ENCODE measurements around the gene TBC1D22A.
A peak's percentile ranks its signal among the peaks of the same experiment; 100 is the strongest.

Gene TBC1D22A

DNA sequence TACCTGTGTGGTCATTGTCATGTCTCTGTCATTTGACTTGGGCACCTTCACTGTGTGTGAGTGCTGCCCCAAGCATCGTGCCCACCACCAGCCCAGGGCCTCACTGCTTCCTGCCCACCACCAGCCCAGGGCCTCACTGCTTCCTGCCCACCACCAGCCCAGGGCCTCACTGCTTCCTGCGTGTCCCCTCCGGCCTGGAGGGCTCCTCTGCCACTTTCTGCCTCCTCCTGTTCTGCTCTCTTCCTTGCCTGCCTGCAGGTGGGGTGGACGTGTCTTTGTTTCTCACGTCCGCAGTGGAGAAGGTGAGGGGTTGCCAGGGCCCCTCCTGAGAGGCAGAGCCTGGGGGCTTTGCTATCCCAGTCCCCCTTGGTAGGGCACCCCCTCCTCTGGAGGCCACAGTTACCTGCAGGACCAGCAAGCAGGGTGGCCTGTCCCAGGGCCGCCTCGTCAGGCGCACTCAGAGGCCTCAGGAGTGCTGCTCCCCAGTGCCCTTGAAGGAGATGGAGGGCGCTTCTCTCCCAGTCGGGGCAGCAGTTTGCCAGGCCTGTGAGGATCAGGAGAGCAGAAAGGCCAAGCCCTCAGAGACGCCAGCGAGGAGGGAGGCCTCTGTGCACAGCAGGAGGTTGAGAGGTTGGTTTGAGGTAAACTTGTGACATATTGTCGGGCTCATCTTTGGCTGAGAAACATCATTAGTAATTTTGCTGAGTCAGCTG, 290.7 kb downstream of the TBC1D22A start:
- DNase-seq (ENCODE audit: low read depth), result no peak
- TF ChIP-seq, protein P1, sequence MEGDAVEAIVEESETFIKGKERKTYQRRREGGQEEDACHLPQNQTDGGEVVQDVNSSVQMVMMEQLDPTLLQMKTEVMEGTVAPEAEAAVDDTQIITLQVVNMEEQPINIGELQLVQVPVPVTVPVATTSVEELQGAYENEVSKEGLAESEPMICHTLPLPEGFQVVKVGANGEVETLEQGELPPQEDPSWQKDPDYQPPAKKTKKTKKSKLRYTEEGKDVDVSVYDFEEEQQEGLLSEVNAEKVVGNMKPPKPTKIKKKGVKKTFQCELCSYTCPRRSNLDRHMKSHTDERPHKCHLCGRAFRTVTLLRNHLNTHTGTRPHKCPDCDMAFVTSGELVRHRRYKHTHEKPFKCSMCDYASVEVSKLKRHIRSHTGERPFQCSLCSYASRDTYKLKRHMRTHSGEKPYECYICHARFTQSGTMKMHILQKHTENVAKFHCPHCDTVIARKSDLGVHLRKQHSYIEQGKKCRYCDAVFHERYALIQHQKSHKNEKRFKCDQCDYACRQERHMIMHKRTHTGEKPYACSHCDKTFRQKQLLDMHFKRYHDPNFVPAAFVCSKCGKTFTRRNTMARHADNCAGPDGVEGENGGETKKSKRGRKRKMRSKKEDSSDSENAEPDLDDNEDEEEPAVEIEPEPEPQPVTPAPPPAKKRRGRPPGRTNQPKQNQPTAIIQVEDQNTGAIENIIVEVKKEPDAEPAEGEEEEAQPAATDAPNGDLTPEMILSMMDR (IDR thresholded peaks at IDR 0.05; ENCODE audit: low read length, missing control alignments), result no peak
- no peak overlapping the region for H3K4me3 ChIP-seq (replicated peaks; ENCODE audit: low read depth, low read length)

DNA sequence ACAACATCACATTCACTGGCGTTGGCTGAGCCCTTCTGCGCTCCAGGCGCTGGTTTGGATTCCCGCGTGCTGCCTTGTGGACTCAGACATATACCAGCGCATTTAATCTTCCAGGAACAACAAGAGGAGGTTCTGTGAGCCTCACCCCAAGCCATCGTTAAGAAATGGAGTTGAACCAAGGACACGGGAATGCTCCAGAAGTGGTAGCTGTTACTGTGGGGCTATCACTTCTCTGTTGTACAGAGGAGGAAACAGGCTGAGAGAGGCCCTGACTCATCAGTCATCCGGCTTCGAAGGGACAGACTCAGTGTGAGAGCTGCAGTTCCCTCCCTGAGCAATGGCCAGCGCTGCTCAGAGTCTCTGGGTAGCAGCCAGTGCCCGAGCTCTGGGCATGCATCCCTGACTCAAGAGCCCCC, 291.3 kb downstream of the TBC1D22A start:
- peak; percentile 74 for DNase-seq (ENCODE audit: low read depth)
- H3K4me3 ChIP-seq (replicated peaks; ENCODE audit: low read depth, low read length), result no peak overlapping the region
- TF ChIP-seq, protein P1 (IDR thresholded peaks at IDR 0.05; ENCODE audit: low read length, missing control alignments), result no peak

DNA sequence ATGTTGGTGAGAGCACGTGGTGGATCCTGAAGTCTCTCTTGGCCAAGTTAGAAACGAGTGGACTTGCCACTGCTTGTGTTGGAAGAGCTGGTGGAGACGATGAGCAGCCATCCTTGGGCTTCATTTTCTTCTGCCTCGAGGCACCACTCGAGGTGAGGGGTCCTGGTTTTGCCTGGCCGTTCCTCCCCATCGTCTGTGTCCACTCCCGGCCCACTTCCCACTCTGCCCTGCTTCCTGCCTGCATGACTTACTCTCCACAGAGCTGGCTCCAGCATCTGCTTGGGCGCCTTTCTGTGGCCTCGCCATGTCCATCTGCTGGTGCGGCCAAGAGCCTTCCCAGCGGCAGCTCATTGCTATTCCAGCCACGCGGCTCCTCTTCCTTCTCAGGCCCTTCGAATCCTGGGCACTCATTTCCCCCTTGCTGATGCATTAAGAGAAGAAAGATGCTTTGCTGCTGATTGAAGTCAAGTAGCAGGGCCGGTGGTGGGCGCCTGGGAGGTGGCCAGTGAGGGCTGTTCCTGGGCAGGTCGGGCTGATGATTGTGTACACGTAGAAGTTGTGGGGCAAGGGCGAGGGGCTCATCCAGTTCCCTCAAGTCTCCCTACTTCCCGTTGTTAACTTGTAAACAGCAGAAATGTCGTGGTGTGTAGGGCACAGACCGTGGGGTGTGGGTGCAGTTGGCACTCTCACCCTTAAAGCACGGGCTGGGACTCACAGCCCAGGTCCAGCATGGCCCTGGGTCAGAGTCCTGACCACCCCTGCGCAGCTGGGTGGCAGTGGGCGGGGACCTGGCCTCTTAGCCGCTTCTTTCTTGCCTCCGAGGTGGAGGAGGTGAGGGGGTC, 292.0 kb downstream of the TBC1D22A start:
- no peak overlapping the region for H3K4me3 ChIP-seq (replicated peaks; ENCODE audit: low read depth, low read length)
- TF ChIP-seq, protein P1 (IDR thresholded peaks at IDR 0.05; ENCODE audit: low read length, missing control alignments), result no peak
- DNase-seq (ENCODE audit: low read depth), result no peak

DNA sequence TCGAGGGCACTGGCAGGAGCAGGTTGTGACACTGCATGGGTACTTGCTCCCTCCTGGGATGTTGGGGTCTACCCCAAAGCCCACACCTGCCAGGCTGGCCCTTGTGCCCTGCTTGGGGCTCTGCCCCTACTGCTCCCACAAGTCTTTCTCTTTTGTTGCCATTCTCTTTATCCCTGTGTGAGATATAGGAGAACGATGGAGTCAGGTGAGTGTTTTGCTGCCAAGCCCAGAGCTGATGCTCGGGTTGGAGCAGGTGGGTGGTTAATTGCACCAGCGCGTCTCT, 292.6 kb downstream of the TBC1D22A start:
- no peak for DNase-seq (ENCODE audit: low read depth)
- TF ChIP-seq, protein P1 (IDR thresholded peaks at IDR 0.05; ENCODE audit: low read length, missing control alignments), result no peak
- no peak overlapping the region for H3K4me3 ChIP-seq (replicated peaks; ENCODE audit: low read depth, low read length)

DNA sequence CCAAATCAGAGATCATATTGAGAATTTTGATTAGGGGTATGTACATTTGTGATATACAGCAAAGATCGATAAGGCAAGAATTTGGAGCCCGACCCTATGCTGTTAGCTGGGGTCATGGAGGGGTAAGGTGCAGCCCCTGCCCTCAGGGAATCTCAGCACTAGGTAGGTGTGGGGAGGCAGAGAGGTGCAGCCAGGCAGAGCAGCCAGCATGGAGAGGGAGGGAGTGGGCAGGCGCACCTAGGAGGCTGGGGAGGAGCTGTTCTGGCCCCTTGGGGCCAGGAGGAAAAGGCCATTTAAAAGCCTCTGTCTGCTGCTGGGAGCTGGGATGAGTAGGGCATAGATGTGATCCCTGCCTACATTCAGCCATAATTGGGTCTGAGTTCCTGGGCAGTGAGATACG, 293.0 kb downstream of the TBC1D22A start:
- TF ChIP-seq, protein P1 (IDR thresholded peaks at IDR 0.05; ENCODE audit: low read length, missing control alignments), result no peak
- DNase-seq (ENCODE audit: low read depth), result no peak
- H3K4me3 ChIP-seq (replicated peaks; ENCODE audit: low read depth, low read length), result no peak overlapping the region

DNA sequence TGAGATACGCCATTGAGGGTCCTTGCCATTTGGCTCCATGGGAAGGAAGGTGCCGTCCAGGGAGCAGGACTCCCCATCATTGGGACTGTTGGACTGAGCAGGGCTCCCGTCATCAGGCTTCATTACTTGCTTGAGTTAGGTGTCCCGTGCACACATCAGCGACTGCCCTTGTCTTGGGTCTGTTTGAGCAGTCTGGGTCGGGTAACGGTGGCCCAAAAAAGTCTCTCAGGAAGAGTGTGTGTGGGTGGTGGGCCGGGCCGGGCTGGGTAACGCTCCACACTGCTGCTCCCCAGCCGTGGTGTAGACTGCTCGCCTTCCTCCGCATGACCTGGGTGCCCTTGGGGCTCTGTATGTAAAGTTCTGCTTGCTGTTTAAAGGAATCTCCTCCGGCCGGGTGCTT, 293.5 kb downstream of the TBC1D22A start:
- DNase-seq (ENCODE audit: low read depth), result no peak
- H3K4me3 ChIP-seq (replicated peaks; ENCODE audit: low read depth, low read length), result no peak overlapping the region
- TF ChIP-seq, protein P1 (IDR thresholded peaks at IDR 0.05; ENCODE audit: low read length, missing control alignments), result no peak
